Endothelial cell of umbilical vein (primary cell): ENCODE results near the gene AHRR. TPM values are rescaled to one million over a fixed set of nuclear protein-coding genes. Genes with fewer than 3 reads are reported as not detected.

Experiments used
- BruUV-seq: library from RNA; stranded (reverse); fragments of 400-500 nt; replicated peaks from 2 replicates; lab custom pipeline; 2021; lab: Mats Ljungman, UMichigan
- CTCF ChIA-PET: fragments of 300-600, 350-600 bp; sonication (Branson Sonifier 250); formaldehyde crosslinking; loops from one replicate; lab custom pipeline; 2021; ENCODE audit warnings: antibody characterized with exemption, inconsistent platforms; lab: Charles Lee
- POLR2A ChIA-PET: fragments of 300-600, 350-600 bp; sonication (Branson Sonifier 250); formaldehyde crosslinking; loops from one replicate; lab custom pipeline; 2021; ENCODE audit warnings: antibody characterized with exemption, inconsistent platforms; lab: Charles Lee
- DNase-seq: peaks from one replicate; pipeline ENCODE4 v3.0.0-alpha.2; 2011; ENCODE audit warnings: low read depth, low spot score
- FAIRE-seq: peaks from 2 replicates; lab custom pipeline; 2011; peaks lifted over from hg19 to GRCh38; lab: Jason Lieb, UNC
- H2AFZ ChIP-seq: 2 replicates; pipeline ENCODE4 v1.6.0; 2012; ENCODE audit warnings: low read depth, low read length, control low read depth, inconsistent platforms
- H3K27ac ChIP-seq: 2 replicates; pipeline ENCODE4 v1.5.1; 2011; ENCODE audit warnings: low read depth, mild to moderate bottlenecking, control low read depth, low read length, moderate library complexity; ENCODE audit not compliant: insufficient read depth
- H3K27me3 ChIP-seq, 2 experiments: 2 replicates each; pipeline versions ENCODE4 v1.6.0 to v1.6.1; 2011; ENCODE audit warnings: low read length in 2 of 2, mixed read lengths in 1 of 2; ENCODE audit not compliant: control insufficient read depth in 2 of 2, insufficient read depth in 2 of 2
- H3K36me3 ChIP-seq, 2 experiments: 2 replicates in 1 of 2; 3 replicates in 1 of 2; pipeline ENCODE4 v1.5.1; 2011; ENCODE audit warnings: low read length in 2 of 2, mild to moderate bottlenecking in 1 of 2, moderate library complexity in 1 of 2; ENCODE audit not compliant: control insufficient read depth in 2 of 2, insufficient read depth in 2 of 2; ENCODE audit errors: extremely low read depth in 1 of 2
- H3K4me1 ChIP-seq: 3 replicates; pipeline ENCODE4 v1.5.1; 2011; ENCODE audit warnings: mild to moderate bottlenecking, low read length; ENCODE audit not compliant: control insufficient read depth, insufficient read depth; ENCODE audit errors: extremely low read depth
- H3K4me2 ChIP-seq: 2 replicates; pipeline ENCODE4 v1.6.1; 2011; ENCODE audit warnings: low read length, control low read depth, mixed read lengths; ENCODE audit not compliant: insufficient read depth
- H3K4me3 ChIP-seq, 3 experiments: fragments of 200-600 bp in 1 of 3; sonication (generic), shearing (Covaris generic) in 1 of 3; replicated peaks in 1 of 3; 2 replicates each; pipeline ENCODE4 v1.5.1; 2011 to 2016; ENCODE audit warnings: control low read depth in 3 of 3, low read length in 3 of 3, mild to moderate bottlenecking in 2 of 3, inconsistent platforms in 1 of 3, low read depth in 1 of 3, moderate library complexity in 1 of 3; ENCODE audit not compliant: insufficient read depth in 1 of 3
- H3K79me2 ChIP-seq: 2 replicates; pipeline ENCODE4 v1.6.0; 2012; ENCODE audit warnings: low read length, inconsistent platforms; ENCODE audit not compliant: control insufficient read depth, insufficient read depth
- H3K9ac ChIP-seq: replicated peaks from 2 replicates; pipeline ENCODE3; 2011; ENCODE audit warnings: low read length, control low read depth; ENCODE audit not compliant: insufficient read depth; ENCODE audit errors: extremely low read depth
- H3K9me1 ChIP-seq: replicated peaks from 3 replicates; pipeline ENCODE4 v1.6.0; 2011; ENCODE audit warnings: mild to moderate bottlenecking, low read length; ENCODE audit not compliant: control insufficient read depth, insufficient read depth; ENCODE audit errors: extremely low read depth
- H3K9me3 ChIP-seq: replicated peaks from 2 replicates; pipeline ENCODE4 v1.5.1; 2012; ENCODE audit warnings: low read length, inconsistent platforms; ENCODE audit not compliant: control insufficient read depth, insufficient read depth
- H4K20me1 ChIP-seq: replicated peaks from 2 replicates; pipeline ENCODE3; 2011; ENCODE audit warnings: mild to moderate bottlenecking, low read length; ENCODE audit not compliant: control insufficient read depth, insufficient read depth; ENCODE audit errors: extremely low read depth
- CTCF ChIP-seq, 2 donors: IDR thresholded peaks; 1 replicate in 1 of 2; 2 replicates in 1 of 2; pipeline ENCODE4 v1.5.1; 2011; ENCODE audit warnings: low read length in 2 of 2, mild to moderate bottlenecking in 2 of 2, moderate library complexity in 2 of 2, control low read depth in 1 of 2, inconsistent platforms in 1 of 2, low read depth in 1 of 2; ENCODE audit not compliant: insufficient read depth in 1 of 2; ENCODE audit errors: extremely low read depth in 1 of 2
- EZH2 ChIP-seq: IDR thresholded peaks from 2 replicates; pipeline ENCODE4 v1.6.1; 2012; ENCODE audit warnings: borderline replicate concordance, low read depth, mild to moderate bottlenecking, moderate library complexity, low read length, inconsistent platforms; ENCODE audit not compliant: severe bottlenecking
- FOS ChIP-seq: IDR thresholded peaks from 2 replicates; pipeline ENCODE4 v1.6.1; 2011; ENCODE audit warnings: mild to moderate bottlenecking, low read length, moderate library complexity, borderline replicate concordance; ENCODE audit not compliant: insufficient read depth
- GATA2 ChIP-seq: IDR thresholded peaks from 2 replicates; pipeline ENCODE4 v1.7.0; 2011; ENCODE audit warnings: low read depth, mild to moderate bottlenecking, moderate library complexity, mixed read lengths, low read length; ENCODE audit not compliant: insufficient read length, insufficient read depth
- JUN ChIP-seq: IDR thresholded peaks from 2 replicates; pipeline ENCODE4 v1.6.1; 2011; ENCODE audit warnings: borderline replicate concordance, low read depth; ENCODE audit not compliant: insufficient read length, insufficient read depth
- MAX ChIP-seq: IDR thresholded peaks from 2 replicates; pipeline ENCODE4 v1.6.1; 2011; ENCODE audit not compliant: insufficient read depth, insufficient read length
- MYC ChIP-seq: IDR thresholded peaks from one replicate; pipeline ENCODE4 v1.6.1; 2011; ENCODE audit warnings: mild to moderate bottlenecking, low read depth, low read length
- POLR2A ChIP-seq: IDR thresholded peaks from 2 replicates; pipeline ENCODE4 v1.6.1; 2012; ENCODE audit warnings: low read depth, mild to moderate bottlenecking, control low read depth, low read length
- POLR2AphosphoS5 ChIP-seq: IDR thresholded peaks from 2 replicates; pipeline ENCODE4 v1.6.1; 2012; ENCODE audit warnings: low read depth, mild to moderate bottlenecking, control low read depth, low read length, moderate library complexity; ENCODE audit not compliant: insufficient read depth
- dilution Hi-C: fragments of 300-500 bp; cut with MboI; formaldehyde crosslinking; loops from one replicate; pipeline ENCODE4 v1.15.0; 2019; ENCODE audit warnings: low sequenced_read_pairs; ENCODE audit not compliant: extremely low pct_ligation_motif_present
- intact Hi-C: fragments of 100-400 bp; cut with micrococcal nuclease; formaldehyde crosslinking; loops from one replicate; pipeline ENCODE4 v1.10.0; 2022
- polyA plus RNA-seq, 4 experiments: library from polyadenylated mRNA; depleted of rRNA in 3 of 4; stranded (reverse) in 3 of 4; unstranded in 1 of 4; fragments of >200 nt; gene quantifications; 2 replicates each; pipeline versions ENCODE4 v1.2.1 to v1.2.3, GENCODE V29; 2011 to 2012; ENCODE audit warnings: missing spikeins in 1 of 4
- total RNA-seq: library from RNA; stranded (reverse); gene quantifications from 2 replicates; pipeline ENCODE4 v1.2.3, GENCODE V29; 2021

AHRR gene
- total and polyA plus RNA-seq, 2 donors (not counting 3 experiments of a cell fraction or from before 2014, with no cell fraction given) = 3.1 to 7.3 TPM

- H3K9ac ChIP-seq = no peak overlapping the region
- H3K27me3 ChIP-seq = no peaks in the 10 kb centered on the region
- intact Hi-C loops = loop anchor here (1.0 kb wide), 1 partner anchor 30 kb away; no protein-coding TSS in a partner anchor
- no peak for FAIRE-seq
- H3K4me1 ChIP-seq = peaks cover 21% of the 10 kb centered on the region
- no peak overlapping the region for H3K27ac ChIP-seq
- H3K9me3 ChIP-seq = no peaks in the 10 kb centered on the region
- DNase-seq = no peak
- H3K4me2 ChIP-seq = no peak overlapping the region
- CTCF ChIA-PET = interaction anchor here (1.1 kb wide), 1 partner anchor 33 kb away, joined by 3 read pairs; no protein-coding TSS in a partner anchor
- no peaks in the 10 kb centered on the region for H3K36me3 ChIP-seq
- POLR2A ChIA-PET = no interaction called here
- H3K79me2 ChIP-seq = no peaks in the 10 kb centered on the region
- H3K9me1 ChIP-seq = no peaks in the 10 kb centered on the region
- no peak overlapping the region for H3K4me3 ChIP-seq
- no peaks in the 10 kb centered on the region for H4K20me1 ChIP-seq
- TF ChIP-seq MYC (no peak), CTCF (IDR thresholded peaks at IDR 0.05; ENCODE audit: extremely low read depth in 1 of 2, insufficient read depth in 1 of 2, low read depth in 1 of 2, low read length in 2 of 2) (no peak), MAX (no peak), POLR2A (no peak), POLR2AphosphoS5 (no peak), JUN (no peak), GATA2 (no peak), FOS (no peak), EZH2 (no peak)
- dilution Hi-C loops = no loop called here
- no peak overlapping the region for H2AFZ ChIP-seq
- no TSS peak for BruUV-seq
Measured at GRCh38 chr5:377326-377981, 55.9 kb downstream of the AHRR start.
